Endothelial cell of umbilical vein (primary cell): ENCODE measurements around the gene XYLT1. TPM values are rescaled to one million over a fixed set of nuclear protein-coding genes. Genes with fewer than 3 reads are reported as not detected.

Experiments used
- BruUV-seq: library from RNA; stranded (reverse); fragments of 400-500 nt; replicated peaks from 2 replicates; lab custom pipeline; 2021; lab: Mats Ljungman, UMichigan
- CTCF ChIA-PET: fragments of 300-600, 350-600 bp; sonication (Branson Sonifier 250); formaldehyde crosslinking; loops from one replicate; lab custom pipeline; 2021; ENCODE audit warnings: antibody characterized with exemption, inconsistent platforms; lab: Charles Lee
- POLR2A ChIA-PET: fragments of 300-600, 350-600 bp; sonication (Branson Sonifier 250); formaldehyde crosslinking; loops from one replicate; lab custom pipeline; 2021; ENCODE audit warnings: antibody characterized with exemption, inconsistent platforms; lab: Charles Lee
- DNase-seq: peaks from one replicate; pipeline ENCODE4 v3.0.0-alpha.2; 2011; ENCODE audit warnings: low read depth, low spot score
- FAIRE-seq: peaks from 2 replicates; lab custom pipeline; 2011; peaks lifted over from hg19 to GRCh38; lab: Jason Lieb, UNC
- H2AFZ ChIP-seq: 2 replicates; pipeline ENCODE4 v1.6.0; 2012; ENCODE audit warnings: low read depth, low read length, control low read depth, inconsistent platforms
- H3K27ac ChIP-seq: 2 replicates; pipeline ENCODE4 v1.5.1; 2011; ENCODE audit warnings: low read depth, mild to moderate bottlenecking, control low read depth, low read length, moderate library complexity; ENCODE audit not compliant: insufficient read depth
- H3K27me3 ChIP-seq, 2 experiments: 2 replicates each; pipeline versions ENCODE4 v1.6.0 to v1.6.1; 2011; ENCODE audit warnings: low read length in 2 of 2, mixed read lengths in 1 of 2; ENCODE audit not compliant: control insufficient read depth in 2 of 2, insufficient read depth in 2 of 2
- H3K36me3 ChIP-seq, 2 experiments: 2 replicates in 1 of 2; 3 replicates in 1 of 2; pipeline ENCODE4 v1.5.1; 2011; ENCODE audit warnings: low read length in 2 of 2, mild to moderate bottlenecking in 1 of 2, moderate library complexity in 1 of 2; ENCODE audit not compliant: control insufficient read depth in 2 of 2, insufficient read depth in 2 of 2; ENCODE audit errors: extremely low read depth in 1 of 2
- H3K4me1 ChIP-seq: 3 replicates; pipeline ENCODE4 v1.5.1; 2011; ENCODE audit warnings: mild to moderate bottlenecking, low read length; ENCODE audit not compliant: control insufficient read depth, insufficient read depth; ENCODE audit errors: extremely low read depth
- H3K4me2 ChIP-seq: 2 replicates; pipeline ENCODE4 v1.6.1; 2011; ENCODE audit warnings: low read length, control low read depth, mixed read lengths; ENCODE audit not compliant: insufficient read depth
- H3K4me3 ChIP-seq, 3 experiments: fragments of 200-600 bp in 1 of 3; sonication (generic), shearing (Covaris generic) in 1 of 3; replicated peaks in 1 of 3; 2 replicates each; pipeline ENCODE4 v1.5.1; 2011 to 2016; ENCODE audit warnings: control low read depth in 3 of 3, low read length in 3 of 3, mild to moderate bottlenecking in 2 of 3, inconsistent platforms in 1 of 3, low read depth in 1 of 3, moderate library complexity in 1 of 3; ENCODE audit not compliant: insufficient read depth in 1 of 3
- H3K79me2 ChIP-seq: 2 replicates; pipeline ENCODE4 v1.6.0; 2012; ENCODE audit warnings: low read length, inconsistent platforms; ENCODE audit not compliant: control insufficient read depth, insufficient read depth
- H3K9ac ChIP-seq: replicated peaks from 2 replicates; pipeline ENCODE3; 2011; ENCODE audit warnings: low read length, control low read depth; ENCODE audit not compliant: insufficient read depth; ENCODE audit errors: extremely low read depth
- H3K9me1 ChIP-seq: replicated peaks from 3 replicates; pipeline ENCODE4 v1.6.0; 2011; ENCODE audit warnings: mild to moderate bottlenecking, low read length; ENCODE audit not compliant: control insufficient read depth, insufficient read depth; ENCODE audit errors: extremely low read depth
- H3K9me3 ChIP-seq: replicated peaks from 2 replicates; pipeline ENCODE4 v1.5.1; 2012; ENCODE audit warnings: low read length, inconsistent platforms; ENCODE audit not compliant: control insufficient read depth, insufficient read depth
- H4K20me1 ChIP-seq: replicated peaks from 2 replicates; pipeline ENCODE3; 2011; ENCODE audit warnings: mild to moderate bottlenecking, low read length; ENCODE audit not compliant: control insufficient read depth, insufficient read depth; ENCODE audit errors: extremely low read depth
- CTCF ChIP-seq, 2 donors: IDR thresholded peaks; 1 replicate in 1 of 2; 2 replicates in 1 of 2; pipeline ENCODE4 v1.5.1; 2011; ENCODE audit warnings: low read length in 2 of 2, mild to moderate bottlenecking in 2 of 2, moderate library complexity in 2 of 2, control low read depth in 1 of 2, inconsistent platforms in 1 of 2, low read depth in 1 of 2; ENCODE audit not compliant: insufficient read depth in 1 of 2; ENCODE audit errors: extremely low read depth in 1 of 2
- EZH2 ChIP-seq: IDR thresholded peaks from 2 replicates; pipeline ENCODE4 v1.6.1; 2012; ENCODE audit warnings: borderline replicate concordance, low read depth, mild to moderate bottlenecking, moderate library complexity, low read length, inconsistent platforms; ENCODE audit not compliant: severe bottlenecking
- FOS ChIP-seq: IDR thresholded peaks from 2 replicates; pipeline ENCODE4 v1.6.1; 2011; ENCODE audit warnings: mild to moderate bottlenecking, low read length, moderate library complexity, borderline replicate concordance; ENCODE audit not compliant: insufficient read depth
- GATA2 ChIP-seq: IDR thresholded peaks from 2 replicates; pipeline ENCODE4 v1.7.0; 2011; ENCODE audit warnings: low read depth, mild to moderate bottlenecking, moderate library complexity, mixed read lengths, low read length; ENCODE audit not compliant: insufficient read length, insufficient read depth
- JUN ChIP-seq: IDR thresholded peaks from 2 replicates; pipeline ENCODE4 v1.6.1; 2011; ENCODE audit warnings: borderline replicate concordance, low read depth; ENCODE audit not compliant: insufficient read length, insufficient read depth
- MAX ChIP-seq: IDR thresholded peaks from 2 replicates; pipeline ENCODE4 v1.6.1; 2011; ENCODE audit not compliant: insufficient read depth, insufficient read length
- MYC ChIP-seq: IDR thresholded peaks from one replicate; pipeline ENCODE4 v1.6.1; 2011; ENCODE audit warnings: mild to moderate bottlenecking, low read depth, low read length
- POLR2A ChIP-seq: IDR thresholded peaks from 2 replicates; pipeline ENCODE4 v1.6.1; 2012; ENCODE audit warnings: low read depth, mild to moderate bottlenecking, control low read depth, low read length
- POLR2AphosphoS5 ChIP-seq: IDR thresholded peaks from 2 replicates; pipeline ENCODE4 v1.6.1; 2012; ENCODE audit warnings: low read depth, mild to moderate bottlenecking, control low read depth, low read length, moderate library complexity; ENCODE audit not compliant: insufficient read depth
- dilution Hi-C: fragments of 300-500 bp; cut with MboI; formaldehyde crosslinking; loops from one replicate; pipeline ENCODE4 v1.15.0; 2019; ENCODE audit warnings: low sequenced_read_pairs; ENCODE audit not compliant: extremely low pct_ligation_motif_present
- intact Hi-C: fragments of 100-400 bp; cut with micrococcal nuclease; formaldehyde crosslinking; loops from one replicate; pipeline ENCODE4 v1.10.0; 2022
- polyA plus RNA-seq, 4 experiments: library from polyadenylated mRNA; depleted of rRNA in 3 of 4; stranded (reverse) in 3 of 4; unstranded in 1 of 4; fragments of >200 nt; gene quantifications; 2 replicates each; pipeline versions ENCODE4 v1.2.1 to v1.2.3, GENCODE V29; 2011 to 2012; ENCODE audit warnings: missing spikeins in 1 of 4
- total RNA-seq: library from RNA; stranded (reverse); gene quantifications from 2 replicates; pipeline ENCODE4 v1.2.3, GENCODE V29; 2021

The XYLT1 gene
- total and polyA plus RNA-seq, 2 donors (not counting 3 experiments of a cell fraction or from before 2014, with no cell fraction given): 0.63 to 2.9 TPM

- BruUV-seq: no TSS peak
- Histone ChIP-seq H3K4me2 (no peak overlapping the region), H3K27me3 (no peaks in the 10 kb centered on the region), H3K36me3 (no peaks in the 10 kb centered on the region), H2AFZ (no peak overlapping the region), H3K27ac (no peak overlapping the region), H3K79me2 (no peaks in the 10 kb centered on the region), H3K9ac (no peak overlapping the region), H4K20me1 (no peaks in the 10 kb centered on the region), H3K4me1 (no peaks in the 10 kb centered on the region), H3K4me3 (no peak overlapping the region), H3K9me3 (no peaks in the 10 kb centered on the region), H3K9me1 (no peaks in the 10 kb centered on the region)
- no peak for DNase-seq
- TF ChIP-seq GATA2: no peak
- no peak for TF ChIP-seq MYC
- no peak for TF ChIP-seq JUN
- no peak for TF ChIP-seq MAX
- no peak for TF ChIP-seq EZH2
- TF ChIP-seq FOS: no peak
- no peak for TF ChIP-seq CTCF (IDR thresholded peaks at IDR 0.05; ENCODE audit: extremely low read depth in 1 of 2, insufficient read depth in 1 of 2, low read depth in 1 of 2, low read length in 2 of 2)
- no peak for TF ChIP-seq POLR2A
- TF ChIP-seq POLR2AphosphoS5: no peak
- POLR2A ChIA-PET: no interaction called here
- no peak for FAIRE-seq
- intact Hi-C loops: loop anchor here (10.0 kb wide), 1 partner anchor 163 kb away; no protein-coding TSS in a partner anchor
- dilution Hi-C loops: no loop called here
- CTCF ChIA-PET: interaction anchor here (0.5 kb wide), 1 partner anchor 8 kb away, joined by 3 read pairs; no protein-coding TSS in a partner anchor
Observed at GRCh38 chr16:17301593-17302135, 169.1 kb downstream of the XYLT1 start.
